Gastrocnemius medialis (tissue), 4 donors: ENCODE measurements around the gene HDAC3. TPM values are rescaled to one million over a fixed set of nuclear protein-coding genes. Genes with fewer than 3 reads are reported as not detected.

Experiments used
- ATAC-seq, 2 donors: fragments of 150-250 bp; one replicate each; pipeline ENCODE4 v1.9.1; 2016
- DNase-seq, 2 donors: peaks; one replicate each; pipeline ENCODE4 v3.0.0-alpha.2; 2019
- H3K27ac ChIP-seq, 4 donors: fragments of 200-600 bp; sonication (generic); 1 replicate in 1 of 4; 2 replicates in 3 of 4; pipeline ENCODE4 v1.5.1; 2016 to 2018; ENCODE audit warnings: mild to moderate bottlenecking in 2 of 4, moderate library complexity in 1 of 4
- H3K27me3 ChIP-seq, 3 donors: fragments of 200-600 bp; sonication (generic) in 2 of 3; 1 replicate in 1 of 3; 2 replicates in 2 of 3; pipeline versions ENCODE4 v1.5.1 to v1.6.0; 2016 to 2019; ENCODE audit warnings: mild to moderate bottlenecking in 1 of 3, moderate library complexity in 1 of 3
- H3K36me3 ChIP-seq, 2 donors: fragments of 200-600 bp; sonication (generic) in 1 of 2; one replicate each; pipeline ENCODE4 v1.5.1; 2017 to 2018
- H3K4me1 ChIP-seq, 2 donors: fragments of 200-600 bp; sonication (generic) in 1 of 2; one replicate each; pipeline ENCODE4 v1.5.1; 2016 to 2017; ENCODE audit warnings: mild to moderate bottlenecking in 2 of 2
- H3K4me3 ChIP-seq, 4 donors: fragments of 200-600 bp; sonication (generic) in 3 of 4; 1 replicate in 1 of 4; 2 replicates in 3 of 4; pipeline ENCODE4 v1.5.1; 2016 to 2019; ENCODE audit warnings: mild to moderate bottlenecking in 2 of 4
- H3K9me3 ChIP-seq, 3 donors: fragments of 200-600 bp; sonication (generic) in 2 of 3; 1 replicate in 1 of 3; 2 replicates in 2 of 3; pipeline ENCODE4 v1.5.1; 2016 to 2019
- CTCF ChIP-seq, 5 experiments: fragments of 450-650 bp in 3 of 5; fragments of 200-600 bp in 2 of 5; sonication (generic) in 2 of 5; IDR thresholded peaks in 4 of 5; conservative IDR thresholded peaks in 1 of 5; 1 replicate in 4 of 5; 2 replicates in 1 of 5; pipeline ENCODE4 v1.5.1; 2016 to 2019; ENCODE audit warnings: antibody characterized with exemption in 5 of 5, mild to moderate bottlenecking in 3 of 5, moderate library complexity in 3 of 5
- POLR2A ChIP-seq, 2 donors: fragments of 450-650 bp; IDR thresholded peaks; one replicate each; pipeline ENCODE4 v1.6.1; 2017; ENCODE audit warnings: antibody characterized with exemption in 2 of 2, mild to moderate bottlenecking in 2 of 2, moderate library complexity in 2 of 2
- in situ Hi-C, 4 donors: fragments of 200-750 bp; cut with MboI; loops; one replicate each; pipeline versions ENCODE4 v1.15.0 to v1.8.0; 2017; ENCODE audit warnings: low sequenced_read_pairs in 4 of 4
- intact Hi-C: fragments of 100-400 bp; cut with DNase I; formaldehyde crosslinking; loops from one replicate; pipeline ENCODE4 v1.15.1; 2023; ENCODE audit warnings: low total_unique reads
- total RNA-seq, 4 donors: library from RNA; depleted of rRNA; stranded (reverse); fragments of >200 nt; gene quantifications; one replicate each; pipeline versions ENCODE4 v1.1.0 to v1.2.3, GENCODE V29; 2016

The HDAC3 gene
- total RNA-seq: 10 to 100 TPM; 29.8 to 40.7 (median 35.7) TPM

DNA sequence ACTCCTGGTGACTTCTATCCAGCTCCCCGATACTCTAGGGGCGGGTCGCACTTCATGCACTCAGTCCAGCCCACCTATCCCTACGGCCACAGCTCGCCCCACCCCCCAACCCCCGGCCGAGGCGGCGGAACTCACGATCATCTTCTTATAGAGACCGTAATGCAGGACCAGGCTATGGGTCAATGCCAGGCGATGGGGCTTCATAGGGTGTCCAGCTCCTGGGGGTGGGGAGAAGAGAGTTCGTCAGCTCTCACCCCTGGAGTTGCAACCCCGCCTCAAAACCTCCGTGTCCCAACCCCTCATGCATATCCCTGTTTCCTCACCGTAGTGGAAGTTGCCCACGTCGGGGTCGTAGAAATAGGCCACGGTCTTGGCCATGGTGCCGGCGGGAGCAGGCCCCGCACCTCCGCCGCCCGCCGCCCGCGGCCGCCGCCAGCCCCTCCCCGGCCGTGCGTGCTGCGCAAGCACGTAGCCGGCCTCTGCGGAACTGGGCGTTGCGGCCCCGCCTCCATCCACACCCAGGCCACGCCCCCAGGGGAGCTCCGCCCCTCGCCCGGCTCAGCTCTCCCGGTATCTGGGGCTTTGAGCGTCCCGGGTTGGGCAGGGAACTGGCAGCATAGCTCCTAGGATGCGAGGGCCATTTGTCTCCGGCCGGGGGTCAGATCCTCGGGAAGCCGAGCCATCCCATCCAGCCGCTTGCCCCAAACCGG lies at the start of gene HDAC3, which contains the start of gene RELL2:
Gene HDAC3 (minus strand): TSS at position 437 of the 710 bp plus-strand sequence. CDS start 59 bp downstream, at position 378.
Gene RELL2 (plus strand): TSS at position 585 of the 710 bp plus-strand sequence. CDS start 1,229 bp downstream, outside the sequence.
- intact Hi-C loops: loop anchor here (1.0 kb wide), 1 partner anchor 17 kb away; no protein-coding TSS in a partner anchor
- in situ Hi-C loops: no loop called here
- TF ChIP-seq CTCF (IDR thresholded peaks at IDR 0.05 in 4 of 5, conservative IDR thresholded peaks at IDR 0.05 in 1 of 5) (no peak), POLR2A (IDR thresholded peaks at IDR 0.05) (peak; percentile 93 to 95)
- H3K27ac ChIP-seq: peak within 1 kb of the TSS; percentile 74 to 92 (median 86)
- ATAC-seq (peak; percentile 90 to 93), DNase-seq (peak; percentile 89 to 91)
- H3K4me1 ChIP-seq: peaks cover 22 to 26% of the 10 kb centered on the region in 2 donors
- H3K27me3 ChIP-seq: peaks cover 5 to 16% (median 12%) of the 10 kb centered on the region in 3 donors
- H3K9me3 ChIP-seq: no peaks in the 10 kb centered on the region
- H3K36me3 ChIP-seq: peaks cover 0 to 4% of the 10 kb centered on the region in 2 donors
- H3K4me3 ChIP-seq: peak within 1 kb of the TSS; percentile 64 to 91 (median 88)

DNA sequence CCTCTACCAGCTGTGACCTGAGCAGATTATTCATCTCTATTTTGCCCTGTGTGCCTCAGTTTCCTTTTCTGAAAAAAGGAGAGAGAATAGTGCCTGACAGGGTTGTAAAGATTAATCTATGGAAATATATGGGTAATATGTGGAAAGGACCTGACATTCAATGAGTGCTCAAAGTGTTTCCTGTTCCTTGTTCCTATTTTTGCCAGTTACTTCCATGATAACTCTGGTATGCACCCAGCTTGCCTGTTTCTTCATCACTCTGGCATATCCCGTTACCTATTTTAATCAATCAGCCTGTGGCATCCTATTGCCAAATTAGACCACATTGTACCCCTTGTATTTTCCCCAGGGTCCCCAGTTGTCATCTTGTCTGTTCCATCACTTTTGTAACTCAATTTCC lies 48.9 kb upstream of the HDAC3 start:
- ATAC-seq: no peak
- DNase-seq: no peak
- Histone ChIP-seq H3K9me3 (no peaks in the 10 kb centered on the region), H3K4me3 (no peak overlapping the region), H3K27me3 (peaks cover 0 to 7% (median 2%) of the 10 kb centered on the region in 3 donors), H3K27ac (no peak overlapping the region), H3K36me3 (no peaks in the 10 kb centered on the region), H3K4me1 (peaks cover 0 to 7% of the 10 kb centered on the region in 2 donors)
- in situ Hi-C loops: loop anchor here (5.0 to 25.0 kb wide), 2 partner anchors 272 to 452 kb away; partner anchors contain the start of gene PCDH12 (in 1 of the 4)
- intact Hi-C loops: no loop called here
- no peak for TF ChIP-seq POLR2A (IDR thresholded peaks at IDR 0.05)
- TF ChIP-seq CTCF (IDR thresholded peaks at IDR 0.05 in 4 of 5, conservative IDR thresholded peaks at IDR 0.05 in 1 of 5): no peak

GRCh38 chr5:141683596-141684141 lies 47.0 kb upstream of the HDAC3 start:
- Histone ChIP-seq H3K36me3 (no peaks in the 10 kb centered on the region), H3K27ac (no peak overlapping the region), H3K4me3 (no peak overlapping the region), H3K27me3 (peaks cover 0 to 7% (median 2%) of the 10 kb centered on the region in 3 donors), H3K9me3 (no peaks in the 10 kb centered on the region), H3K4me1 (peaks cover 0 to 7% of the 10 kb centered on the region in 2 donors)
- no peak for DNase-seq
- intact Hi-C loops: no loop called here
- in situ Hi-C loops: loop anchor here (25.0 kb wide), 1 partner anchor 454 kb away; no protein-coding TSS in a partner anchor
- no peak for TF ChIP-seq CTCF (IDR thresholded peaks at IDR 0.05 in 4 of 5, conservative IDR thresholded peaks at IDR 0.05 in 1 of 5)
- TF ChIP-seq POLR2A (IDR thresholded peaks at IDR 0.05): no peak
- no peak for ATAC-seq

DNA sequence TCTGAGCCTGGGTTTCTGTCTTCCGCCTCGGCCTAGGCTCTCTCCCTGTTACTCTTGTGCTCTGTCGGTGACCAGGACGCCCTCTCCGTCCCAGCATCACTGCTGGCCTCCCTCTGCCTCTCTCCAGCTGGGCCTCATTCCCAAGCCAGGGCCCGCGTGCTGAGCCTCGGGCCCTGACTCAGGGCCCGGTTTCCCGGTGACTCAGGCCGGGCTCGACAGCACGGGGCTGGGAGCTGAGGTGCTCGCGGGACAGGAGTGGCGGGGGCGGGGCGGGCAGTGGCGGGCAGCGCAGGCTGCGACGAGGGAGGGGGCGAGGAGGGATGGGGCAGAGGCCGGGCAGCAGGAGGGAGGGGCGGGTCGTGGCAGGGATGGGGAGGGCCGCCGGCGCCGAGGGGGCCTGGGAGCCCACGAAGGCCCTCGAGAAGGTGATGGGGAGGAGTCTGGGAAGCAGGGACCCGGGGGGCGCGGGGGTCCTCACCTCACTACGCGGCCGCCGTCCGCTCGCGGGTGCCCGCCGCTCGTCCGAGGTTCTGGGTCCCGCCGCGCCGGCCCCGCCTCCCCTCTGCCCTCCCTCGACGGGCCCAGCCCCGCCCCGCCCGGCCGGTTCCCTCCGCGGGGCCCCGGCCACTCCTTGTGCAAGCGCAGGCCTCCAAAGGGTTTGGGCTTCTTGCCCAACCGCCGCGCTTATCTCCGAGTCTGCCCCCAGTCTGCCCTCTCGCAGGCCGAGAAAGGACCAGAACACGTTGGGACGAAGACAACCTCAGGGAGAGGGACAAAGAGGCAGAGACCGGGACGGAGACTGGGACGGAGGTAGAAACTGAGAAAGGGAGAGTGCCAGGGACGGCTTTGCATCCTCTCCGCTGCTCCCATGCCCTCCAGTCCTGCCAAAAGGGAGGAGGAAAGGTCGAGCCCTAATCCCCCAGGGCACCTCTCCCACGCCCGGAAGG lies 45.3 kb upstream of the HDAC3 start, which contains the start of gene ARAP3:
Gene ARAP3 (minus strand): TSS at position 536 of the 947 bp plus-strand sequence. CDS start 1,744 bp downstream, outside the sequence.
- ATAC-seq: peak; percentile 46 to 56
- Histone ChIP-seq H3K4me1 (peaks cover 0 to 7% of the 10 kb centered on the region in 2 donors), H3K36me3 (no peaks in the 10 kb centered on the region), H3K27me3 (peaks cover 0 to 7% (median 2%) of the 10 kb centered on the region in 3 donors), H3K27ac (peak within 1 kb of the TSS; percentile 42 to 76 (median 64)), H3K9me3 (no peaks in the 10 kb centered on the region), H3K4me3 (peak within 1 kb of the TSS; percentile 47 to 51 (median 50))
- intact Hi-C loops: no loop called here
- in situ Hi-C loops: loop anchor here (25.0 kb wide), 1 partner anchor 455 kb away; no protein-coding TSS in a partner anchor
- TF ChIP-seq POLR2A (IDR thresholded peaks at IDR 0.05) (no peak), CTCF (IDR thresholded peaks at IDR 0.05 in 4 of 5, conservative IDR thresholded peaks at IDR 0.05 in 1 of 5) (no peak)
- DNase-seq: peak; percentile 33 to 41
